ENCODE results near the gene MUC5AC.
"Not testable (repeated sequence)": the region's sequence is repeated elsewhere in the genome, so short reads cannot be mapped to it uniquely, and the experiment has no call there.

MUC5AC gene

DNA sequence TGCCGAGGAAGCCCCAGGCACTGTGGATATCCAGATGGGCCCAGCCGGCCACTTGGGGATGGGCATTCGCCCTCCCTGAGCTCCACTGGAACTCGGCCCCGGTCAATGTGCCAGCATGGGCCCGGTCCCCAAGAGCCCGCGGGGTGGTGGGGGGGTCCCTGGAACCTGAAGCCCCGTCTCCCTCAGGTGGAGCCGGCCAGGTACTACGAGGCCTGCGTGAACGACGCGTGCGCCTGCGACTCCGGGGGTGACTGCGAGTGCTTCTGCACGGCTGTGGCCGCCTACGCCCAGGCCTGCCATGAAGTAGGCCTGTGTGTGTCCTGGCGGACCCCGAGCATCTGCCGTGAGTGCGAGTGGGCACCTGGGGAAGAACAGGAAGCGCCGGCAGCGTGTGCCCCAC is 21.2 kb downstream of the MUC5AC start:
- no peak overlapping the region for H3K4me3 ChIP-seq (ENCODE audit: low read depth, low read length)
- TF ChIP-seq, protein P1, sequence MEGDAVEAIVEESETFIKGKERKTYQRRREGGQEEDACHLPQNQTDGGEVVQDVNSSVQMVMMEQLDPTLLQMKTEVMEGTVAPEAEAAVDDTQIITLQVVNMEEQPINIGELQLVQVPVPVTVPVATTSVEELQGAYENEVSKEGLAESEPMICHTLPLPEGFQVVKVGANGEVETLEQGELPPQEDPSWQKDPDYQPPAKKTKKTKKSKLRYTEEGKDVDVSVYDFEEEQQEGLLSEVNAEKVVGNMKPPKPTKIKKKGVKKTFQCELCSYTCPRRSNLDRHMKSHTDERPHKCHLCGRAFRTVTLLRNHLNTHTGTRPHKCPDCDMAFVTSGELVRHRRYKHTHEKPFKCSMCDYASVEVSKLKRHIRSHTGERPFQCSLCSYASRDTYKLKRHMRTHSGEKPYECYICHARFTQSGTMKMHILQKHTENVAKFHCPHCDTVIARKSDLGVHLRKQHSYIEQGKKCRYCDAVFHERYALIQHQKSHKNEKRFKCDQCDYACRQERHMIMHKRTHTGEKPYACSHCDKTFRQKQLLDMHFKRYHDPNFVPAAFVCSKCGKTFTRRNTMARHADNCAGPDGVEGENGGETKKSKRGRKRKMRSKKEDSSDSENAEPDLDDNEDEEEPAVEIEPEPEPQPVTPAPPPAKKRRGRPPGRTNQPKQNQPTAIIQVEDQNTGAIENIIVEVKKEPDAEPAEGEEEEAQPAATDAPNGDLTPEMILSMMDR (IDR thresholded peaks at IDR 0.05; ENCODE audit: low read depth, low read length): no peak

DNA sequence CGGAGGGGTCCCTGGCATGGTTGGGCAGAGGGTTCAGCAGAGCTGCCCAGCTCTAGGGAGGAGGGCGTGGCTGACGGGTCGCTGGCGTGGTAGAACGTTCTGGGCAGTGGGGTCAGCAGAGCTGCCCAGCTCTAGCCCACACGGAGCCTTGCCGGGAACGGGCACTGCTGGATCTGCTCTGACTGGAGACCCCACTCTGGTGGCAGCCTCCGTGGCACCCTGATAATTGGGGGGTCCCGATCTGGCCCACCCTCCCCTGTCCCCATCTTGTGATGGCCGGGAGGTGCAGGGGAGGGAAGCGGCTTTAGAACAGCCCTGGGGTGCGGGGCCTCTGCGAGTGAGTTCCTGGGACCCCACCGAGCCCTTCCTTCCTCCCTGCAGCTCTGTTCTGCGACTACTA is 21.9 kb downstream of the MUC5AC start:
- H3K4me3 ChIP-seq (ENCODE audit: low read depth, low read length): no peak overlapping the region
- TF ChIP-seq, protein P1 (IDR thresholded peaks at IDR 0.05; ENCODE audit: low read depth, low read length): no peak

DNA sequence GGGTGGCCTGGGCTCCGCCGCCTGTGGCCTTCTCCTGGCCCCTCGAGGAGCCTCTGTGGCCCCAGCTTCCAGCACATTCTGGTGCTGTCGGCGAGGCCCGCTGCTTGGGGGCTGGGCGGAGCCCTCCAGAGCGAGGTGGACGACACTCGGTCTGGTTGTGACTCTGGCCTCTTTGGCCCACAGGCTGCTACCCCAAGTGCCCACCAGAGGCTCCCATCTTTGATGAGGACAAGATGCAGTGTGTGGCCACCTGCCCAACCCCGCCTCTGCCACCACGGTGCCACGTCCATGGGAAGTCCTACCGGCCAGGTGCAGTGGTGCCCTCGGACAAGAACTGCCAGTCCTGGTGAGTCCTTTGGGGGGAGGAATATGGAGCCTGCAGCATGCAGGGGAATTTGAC is 22.4 kb downstream of the MUC5AC start:
- TF ChIP-seq, protein P1 (IDR thresholded peaks at IDR 0.05; ENCODE audit: low read depth, low read length): no peak
- H3K4me3 ChIP-seq (ENCODE audit: low read depth, low read length): no peak overlapping the region

DNA sequence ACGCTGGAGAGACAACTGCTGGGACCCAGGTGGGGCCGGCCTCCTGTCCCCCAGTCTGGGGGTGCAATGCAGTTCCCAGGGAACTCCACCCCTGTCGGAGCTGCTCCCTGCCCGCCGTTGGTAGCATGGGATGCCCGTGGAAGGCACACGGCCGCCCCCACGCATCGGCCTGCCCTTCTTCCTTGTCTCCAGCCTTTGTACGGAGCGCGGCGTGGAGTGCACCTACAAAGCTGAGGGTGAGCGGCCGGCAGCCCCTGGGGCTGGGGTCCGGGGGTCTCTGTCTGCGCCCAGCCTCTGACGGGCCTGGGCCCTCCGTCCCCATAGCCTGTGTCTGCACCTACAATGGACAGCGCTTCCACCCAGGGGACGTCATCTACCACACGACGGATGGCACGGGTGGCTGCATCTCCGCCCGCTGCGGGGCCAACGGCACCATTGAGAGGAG is 23.2 kb downstream of the MUC5AC start:
- TF ChIP-seq, protein P1 (IDR thresholded peaks at IDR 0.05; ENCODE audit: low read depth, low read length): no peak
- H3K4me3 ChIP-seq (ENCODE audit: low read depth, low read length): no peak overlapping the region

DNA sequence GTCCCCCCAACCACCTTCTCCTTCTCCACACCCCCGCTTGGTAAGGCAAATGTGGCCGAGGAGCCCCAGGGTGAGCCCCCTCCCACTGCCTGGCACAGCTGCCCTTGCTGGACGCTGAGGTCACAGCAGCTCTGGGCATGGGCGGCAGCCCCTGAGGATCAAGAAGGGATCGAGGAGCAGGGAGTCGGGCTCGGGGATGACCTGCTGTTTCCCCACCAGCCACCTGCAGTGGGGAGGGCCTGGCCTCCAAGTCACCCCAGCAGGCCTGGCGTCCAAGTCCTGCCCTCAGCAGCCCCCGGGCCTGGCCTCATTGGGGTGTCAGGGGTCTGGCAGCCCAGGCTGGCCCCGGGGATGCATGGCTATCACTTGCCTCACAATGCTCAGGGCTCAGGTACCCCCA is 23.7 kb downstream of the MUC5AC start:
- TF ChIP-seq, protein P1 (IDR thresholded peaks at IDR 0.05; ENCODE audit: low read depth, low read length): no peak
- H3K4me3 ChIP-seq (ENCODE audit: low read depth, low read length): no peak overlapping the region

DNA sequence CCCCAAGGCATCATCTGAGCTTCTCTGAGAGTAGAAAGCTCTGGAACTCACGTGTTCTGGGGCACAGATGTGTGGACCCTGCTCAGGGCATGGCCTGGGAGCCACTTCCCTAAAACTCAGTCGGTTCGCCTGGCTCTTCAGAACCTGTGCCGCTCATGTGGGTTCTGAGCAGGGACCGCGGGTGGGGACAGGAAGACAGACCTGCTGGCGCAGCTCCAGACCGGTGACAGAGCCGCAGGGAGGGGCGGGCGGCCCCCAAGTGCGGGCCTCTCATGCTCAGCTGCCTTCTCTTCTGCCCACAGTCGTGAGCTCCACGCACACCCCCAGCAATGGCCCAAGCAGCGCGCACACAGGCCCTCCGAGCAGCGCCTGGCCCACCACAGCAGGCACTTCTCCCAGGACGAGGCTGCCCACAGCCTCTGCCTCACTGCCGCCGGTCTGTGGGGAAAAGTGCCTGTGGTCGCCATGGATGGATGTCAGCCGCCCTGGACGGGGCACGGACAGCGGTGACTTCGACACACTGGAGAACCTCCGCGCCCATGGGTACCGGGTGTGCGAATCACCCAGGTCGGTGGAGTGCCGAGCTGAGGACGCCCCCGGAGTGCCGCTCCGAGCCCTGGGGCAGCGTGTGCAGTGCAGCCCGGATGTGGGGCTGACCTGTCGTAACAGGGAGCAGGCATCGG is 24.2 kb downstream of the MUC5AC start:
- no peak overlapping the region for H3K4me3 ChIP-seq (ENCODE audit: low read depth, low read length)
- TF ChIP-seq, protein P1 (IDR thresholded peaks at IDR 0.05; ENCODE audit: low read depth, low read length): no peak

DNA sequence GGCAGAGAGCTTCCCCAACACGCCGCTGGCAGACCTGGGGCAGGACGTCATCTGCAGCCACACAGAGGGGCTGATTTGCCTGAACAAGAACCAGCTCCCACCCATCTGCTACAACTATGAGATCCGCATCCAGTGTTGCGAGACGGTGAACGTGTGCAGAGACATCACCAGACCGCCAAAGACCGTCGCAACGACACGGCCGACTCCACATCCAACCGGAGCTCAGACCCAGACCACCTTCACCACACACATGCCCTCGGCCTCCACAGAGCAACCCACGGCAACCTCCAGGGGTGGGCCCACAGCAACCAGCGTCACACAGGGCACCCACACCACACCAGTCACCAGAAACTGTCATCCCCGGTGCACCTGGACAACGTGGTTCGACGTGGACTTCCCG is 26.4 kb downstream of the MUC5AC start:
- H3K4me3 ChIP-seq (ENCODE audit: low read depth, low read length): not testable (repeated sequence)

DNA sequence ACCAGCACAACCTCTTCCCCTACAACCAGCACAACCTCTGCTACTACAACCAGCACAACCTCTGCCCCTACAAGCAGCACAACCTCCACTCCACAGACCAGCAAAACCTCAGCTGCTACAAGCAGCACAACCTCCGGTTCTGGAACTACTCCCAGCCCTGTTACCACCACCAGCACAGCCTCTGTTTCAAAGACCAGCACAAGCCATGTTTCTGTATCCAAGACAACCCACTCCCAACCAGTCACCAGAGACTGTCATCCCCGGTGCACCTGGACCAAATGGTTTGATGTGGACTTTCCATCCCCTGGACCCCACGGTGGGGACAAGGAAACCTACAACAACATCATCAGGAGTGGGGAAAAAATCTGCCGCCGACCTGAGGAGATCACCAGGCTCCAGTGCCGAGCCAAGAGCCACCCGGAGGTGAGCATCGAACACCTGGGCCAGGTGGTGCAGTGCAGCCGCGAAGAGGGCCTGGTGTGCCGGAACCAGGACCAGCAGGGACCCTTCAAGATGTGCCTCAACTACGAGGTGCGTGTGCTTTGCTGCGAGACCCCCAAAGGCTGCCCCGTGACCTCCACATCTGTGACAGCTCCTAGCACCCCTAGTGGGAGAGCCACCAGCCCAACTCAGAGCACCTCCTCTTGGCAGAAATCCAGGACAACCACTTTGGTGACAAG is 30.8 kb downstream of the MUC5AC start:
- H3K4me3 ChIP-seq (ENCODE audit: low read depth, low read length): not testable (repeated sequence)

DNA sequence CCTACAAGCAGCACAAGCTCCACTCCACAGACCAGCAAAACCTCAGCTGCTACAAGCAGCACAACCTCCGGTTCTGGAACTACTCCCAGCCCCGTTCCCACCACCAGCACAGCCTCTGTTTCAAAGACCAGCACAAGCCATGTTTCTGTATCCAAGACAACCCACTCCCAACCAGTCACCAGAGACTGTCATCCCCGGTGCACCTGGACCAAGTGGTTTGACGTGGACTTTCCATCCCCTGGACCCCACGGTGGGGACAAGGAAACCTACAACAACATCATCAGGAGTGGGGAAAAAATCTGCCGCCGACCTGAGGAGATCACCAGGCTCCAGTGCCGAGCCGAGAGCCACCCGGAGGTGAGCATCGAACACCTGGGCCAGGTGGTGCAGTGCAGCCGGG is 32.1 kb downstream of the MUC5AC start:
- H3K4me3 ChIP-seq (ENCODE audit: low read depth, low read length): not testable (repeated sequence)

DNA sequence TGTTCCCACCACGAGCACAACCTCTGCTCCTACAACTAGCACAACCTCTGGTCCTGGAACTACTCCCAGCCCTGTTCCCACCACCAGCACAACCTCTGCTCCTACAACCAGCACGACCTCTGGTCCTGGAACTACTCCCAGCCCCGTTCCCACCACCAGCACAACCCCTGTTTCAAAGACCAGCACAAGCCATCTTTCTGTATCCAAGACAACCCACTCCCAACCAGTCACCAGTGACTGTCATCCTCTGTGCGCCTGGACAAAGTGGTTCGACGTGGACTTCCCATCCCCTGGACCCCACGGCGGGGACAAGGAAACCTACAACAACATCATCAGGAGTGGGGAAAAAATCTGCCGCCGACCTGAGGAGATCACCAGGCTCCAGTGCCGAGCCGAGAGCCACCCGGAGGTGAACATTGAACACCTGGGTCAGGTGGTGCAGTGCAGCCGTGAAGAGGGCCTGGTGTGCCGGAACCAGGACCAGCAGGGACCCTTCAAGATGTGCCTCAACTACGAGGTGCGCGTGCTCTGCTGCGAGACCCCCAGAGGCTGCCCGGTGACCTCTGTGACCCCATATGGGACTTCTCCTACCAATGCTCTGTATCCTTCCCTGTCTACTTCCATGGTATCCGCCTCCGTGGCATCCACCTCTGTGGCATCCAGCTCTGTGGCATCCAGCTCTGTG is 34.2 kb downstream of the MUC5AC start:
- not testable (repeated sequence) for H3K4me3 ChIP-seq (ENCODE audit: low read depth, low read length)
